Panc1 (cell line): ENCODE results near the gene TNFRSF11A. TPM values are rescaled to one million over a fixed set of nuclear protein-coding genes. Genes with fewer than 3 reads are reported as not detected.

Experiments used
- ATAC-seq: fragments of 200-7000 bp; cut with Tn5 transposase; 2 replicates; pipeline ENCODE4 v1.9.1; 2020; ENCODE audit warnings: mild to moderate bottlenecking, moderate library complexity
- BruUV-seq: library from RNA; stranded (reverse); fragments of 400-500 nt; replicated peaks from 2 replicates; lab custom pipeline; 2021; lab: Mats Ljungman, UMichigan
- CTCF ChIA-PET: fragments of 300-600 bp; sonication (Branson Sonifier 250); formaldehyde crosslinking; loops from one replicate; lab custom pipeline; 2022; ENCODE audit warnings: antibody characterized with exemption; lab: Charles Lee
- POLR2A ChIA-PET: fragments of 300-600 bp; sonication (Branson Sonifier 250); formaldehyde crosslinking; loops from one replicate; lab custom pipeline; 2022; ENCODE audit warnings: antibody characterized with exemption; lab: Charles Lee
- DNase-seq: peaks from one replicate; pipeline ENCODE4 v3.0.0-alpha.2; 2010; ENCODE audit warnings: low read depth, low spot score
- H3K27ac ChIP-seq: 2 replicates; pipeline ENCODE4 v1.5.1; 2011; ENCODE audit warnings: mild to moderate bottlenecking, low read length, inconsistent platforms
- H3K27me3 ChIP-seq: fragments of 200-500 bp; sonication (Bioruptor generic); 2 replicates; pipeline ENCODE4 v1.6.0; 2014; ENCODE audit warnings: low read length, inconsistent platforms; ENCODE audit not compliant: control insufficient read depth, insufficient read depth
- H3K36me3 ChIP-seq: fragments of 200-500 bp; sonication (Bioruptor generic); 2 replicates; pipeline ENCODE4 v1.5.1; 2014; ENCODE audit warnings: inconsistent platforms, mild to moderate bottlenecking, low read length, moderate library complexity; ENCODE audit not compliant: control insufficient read depth, insufficient read depth
- H3K4me1 ChIP-seq: 2 replicates; pipeline ENCODE4 v1.5.1; 2011; ENCODE audit warnings: inconsistent platforms, mild to moderate bottlenecking, low read length, moderate library complexity; ENCODE audit not compliant: control insufficient read depth, insufficient read depth
- H3K4me3 ChIP-seq, 2 experiments: 2 replicates each; pipeline ENCODE4 v1.5.1; 2011 to 2012; ENCODE audit warnings: low read depth in 2 of 2, low read length in 2 of 2, mild to moderate bottlenecking in 2 of 2, inconsistent platforms in 1 of 2, moderate library complexity in 1 of 2
- H3K9me3 ChIP-seq: fragments of 200-500 bp; sonication (Bioruptor generic); 2 replicates; pipeline ENCODE4 v1.5.1; 2014; ENCODE audit warnings: low read depth, mild to moderate bottlenecking, inconsistent platforms, low read length, moderate library complexity; ENCODE audit not compliant: control insufficient read depth, insufficient read depth
- POLR2AphosphoS5 ChIP-seq: IDR thresholded peaks from 2 replicates; pipeline ENCODE4 v1.6.1; 2012; ENCODE audit warnings: mild to moderate bottlenecking, low read depth, low read length, moderate library complexity
- SIN3A ChIP-seq: IDR thresholded peaks from 2 replicates; pipeline ENCODE4 v1.6.1; 2012; ENCODE audit warnings: low read depth, mild to moderate bottlenecking, low read length, moderate library complexity, borderline replicate concordance; ENCODE audit not compliant: insufficient read depth
- TCF7L2 ChIP-seq: IDR thresholded peaks from 2 replicates; pipeline ENCODE4 v1.6.1; 2011; ENCODE audit warnings: mild to moderate bottlenecking, low read depth, low read length, inconsistent platforms
- in situ Hi-C: cut with HindIII; loops from 2 replicates; pipeline ENCODE4 v1.10.0; 2016; ENCODE audit warnings: low sequenced_read_pairs, low pct_unique_long_range_greater_than_20kb
- intact Hi-C: fragments of 100-400 bp; cut with micrococcal nuclease; formaldehyde crosslinking; loops from one replicate; pipeline ENCODE4 v1.10.0; 2022; ENCODE audit not compliant: unreplicated experiment
- total RNA-seq: library from RNA; stranded (reverse); gene quantifications from one replicate; pipeline ENCODE4 v1.2.1, GENCODE V29; 2021; ENCODE audit not compliant: unreplicated experiment
- TF ChIP-seq, protein P1 (sequence below), 2 experiments: IDR thresholded peaks; 2 replicates each; pipeline ENCODE4 v1.6.1; 2011 to 2012; ENCODE audit warnings: low read depth in 2 of 2, control low read depth in 1 of 2, low read length in 1 of 2, mild to moderate bottlenecking in 1 of 2, moderate library complexity in 1 of 2; ENCODE audit not compliant: insufficient read depth in 1 of 2
- TF ChIP-seq, protein P2 (sequence below): fragments of 450-650 bp; IDR thresholded peaks from 2 replicates; pipeline ENCODE4 v1.5.1; 2017; ENCODE audit warnings: mild to moderate bottlenecking

TNFRSF11A gene
- total RNA-seq, 1 experiment from 2014 or later = 14.1 TPM

DNA sequence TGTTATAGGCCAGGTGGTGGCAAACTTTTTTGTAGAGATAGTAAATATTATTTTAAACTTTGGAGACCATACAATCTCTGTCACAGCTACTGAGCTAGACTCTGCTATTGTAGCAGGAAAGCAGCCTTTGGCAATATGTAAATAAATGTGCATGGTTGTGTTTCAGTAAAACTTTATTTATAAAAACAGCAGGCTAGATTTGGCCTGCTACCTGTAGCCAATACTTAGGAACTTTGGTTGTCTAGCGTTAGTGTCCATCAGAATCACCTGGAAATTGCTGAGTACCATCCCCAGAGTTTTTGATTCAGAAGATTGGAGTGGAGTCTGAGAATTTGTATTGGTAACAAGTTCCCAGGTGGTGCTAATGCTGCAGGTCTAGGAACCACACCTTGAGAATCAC lies 23.8 kb upstream of the TNFRSF11A start:
- ChIA-PET POLR2A (no interaction called here), CTCF (no interaction called here)
- intact Hi-C loops (no loop called here), in situ Hi-C loops (no loop called here)
- Histone ChIP-seq H3K4me1 (no peaks in the 10 kb centered on the region), H3K27me3 (no peaks in the 10 kb centered on the region), H3K36me3 (no peaks in the 10 kb centered on the region), H3K9me3 (no peaks in the 10 kb centered on the region), H3K27ac (no peak overlapping the region), H3K4me3 (no peak overlapping the region)
- DNase-seq (no peak), ATAC-seq (no peak)
- TF ChIP-seq, protein P1, sequence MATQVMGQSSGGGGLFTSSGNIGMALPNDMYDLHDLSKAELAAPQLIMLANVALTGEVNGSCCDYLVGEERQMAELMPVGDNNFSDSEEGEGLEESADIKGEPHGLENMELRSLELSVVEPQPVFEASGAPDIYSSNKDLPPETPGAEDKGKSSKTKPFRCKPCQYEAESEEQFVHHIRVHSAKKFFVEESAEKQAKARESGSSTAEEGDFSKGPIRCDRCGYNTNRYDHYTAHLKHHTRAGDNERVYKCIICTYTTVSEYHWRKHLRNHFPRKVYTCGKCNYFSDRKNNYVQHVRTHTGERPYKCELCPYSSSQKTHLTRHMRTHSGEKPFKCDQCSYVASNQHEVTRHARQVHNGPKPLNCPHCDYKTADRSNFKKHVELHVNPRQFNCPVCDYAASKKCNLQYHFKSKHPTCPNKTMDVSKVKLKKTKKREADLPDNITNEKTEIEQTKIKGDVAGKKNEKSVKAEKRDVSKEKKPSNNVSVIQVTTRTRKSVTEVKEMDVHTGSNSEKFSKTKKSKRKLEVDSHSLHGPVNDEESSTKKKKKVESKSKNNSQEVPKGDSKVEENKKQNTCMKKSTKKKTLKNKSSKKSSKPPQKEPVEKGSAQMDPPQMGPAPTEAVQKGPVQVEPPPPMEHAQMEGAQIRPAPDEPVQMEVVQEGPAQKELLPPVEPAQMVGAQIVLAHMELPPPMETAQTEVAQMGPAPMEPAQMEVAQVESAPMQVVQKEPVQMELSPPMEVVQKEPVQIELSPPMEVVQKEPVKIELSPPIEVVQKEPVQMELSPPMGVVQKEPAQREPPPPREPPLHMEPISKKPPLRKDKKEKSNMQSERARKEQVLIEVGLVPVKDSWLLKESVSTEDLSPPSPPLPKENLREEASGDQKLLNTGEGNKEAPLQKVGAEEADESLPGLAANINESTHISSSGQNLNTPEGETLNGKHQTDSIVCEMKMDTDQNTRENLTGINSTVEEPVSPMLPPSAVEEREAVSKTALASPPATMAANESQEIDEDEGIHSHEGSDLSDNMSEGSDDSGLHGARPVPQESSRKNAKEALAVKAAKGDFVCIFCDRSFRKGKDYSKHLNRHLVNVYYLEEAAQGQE (IDR thresholded peaks at IDR 0.05; ENCODE audit: insufficient read depth in 1 of 2, low read depth in 2 of 2, low read length in 1 of 2) = no peak
- TF ChIP-seq POLR2AphosphoS5 = no peak
- no peak for TF ChIP-seq TCF7L2
- TF ChIP-seq, protein P2, sequence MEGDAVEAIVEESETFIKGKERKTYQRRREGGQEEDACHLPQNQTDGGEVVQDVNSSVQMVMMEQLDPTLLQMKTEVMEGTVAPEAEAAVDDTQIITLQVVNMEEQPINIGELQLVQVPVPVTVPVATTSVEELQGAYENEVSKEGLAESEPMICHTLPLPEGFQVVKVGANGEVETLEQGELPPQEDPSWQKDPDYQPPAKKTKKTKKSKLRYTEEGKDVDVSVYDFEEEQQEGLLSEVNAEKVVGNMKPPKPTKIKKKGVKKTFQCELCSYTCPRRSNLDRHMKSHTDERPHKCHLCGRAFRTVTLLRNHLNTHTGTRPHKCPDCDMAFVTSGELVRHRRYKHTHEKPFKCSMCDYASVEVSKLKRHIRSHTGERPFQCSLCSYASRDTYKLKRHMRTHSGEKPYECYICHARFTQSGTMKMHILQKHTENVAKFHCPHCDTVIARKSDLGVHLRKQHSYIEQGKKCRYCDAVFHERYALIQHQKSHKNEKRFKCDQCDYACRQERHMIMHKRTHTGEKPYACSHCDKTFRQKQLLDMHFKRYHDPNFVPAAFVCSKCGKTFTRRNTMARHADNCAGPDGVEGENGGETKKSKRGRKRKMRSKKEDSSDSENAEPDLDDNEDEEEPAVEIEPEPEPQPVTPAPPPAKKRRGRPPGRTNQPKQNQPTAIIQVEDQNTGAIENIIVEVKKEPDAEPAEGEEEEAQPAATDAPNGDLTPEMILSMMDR = no peak
- no peak for TF ChIP-seq SIN3A
- no TSS peak for BruUV-seq

DNA sequence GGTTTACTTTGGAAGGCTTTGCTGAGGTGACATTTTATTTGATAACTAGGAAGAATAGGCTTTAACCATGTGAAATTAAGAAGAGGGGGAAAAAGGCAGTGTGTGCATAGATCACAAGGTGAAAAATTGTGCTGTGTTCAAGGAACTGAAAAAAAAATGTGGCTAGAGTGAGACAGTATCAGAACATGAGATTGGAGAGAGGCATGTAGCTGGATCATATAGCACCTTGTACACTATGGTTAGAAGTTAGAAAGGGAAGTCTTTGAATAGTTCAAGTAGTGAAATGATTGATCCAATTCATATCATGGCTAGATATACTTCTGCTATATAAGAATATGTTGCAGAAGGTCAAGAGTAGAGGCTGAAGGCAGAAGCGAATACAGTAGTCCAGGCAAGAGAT lies 12.3 kb upstream of the TNFRSF11A start:
- Histone ChIP-seq H3K4me3 (no peak overlapping the region), H3K36me3 (no peaks in the 10 kb centered on the region), H3K27me3 (no peaks in the 10 kb centered on the region), H3K27ac (no peak overlapping the region), H3K4me1 (no peaks in the 10 kb centered on the region), H3K9me3 (no peaks in the 10 kb centered on the region)
- DNase-seq (no peak), ATAC-seq (no peak)
- ChIA-PET CTCF (no interaction called here), POLR2A (no interaction called here)
- in situ Hi-C loops (no loop called here), intact Hi-C loops (no loop called here)
- TF ChIP-seq, protein P1 (IDR thresholded peaks at IDR 0.05; ENCODE audit: insufficient read depth in 1 of 2, low read depth in 2 of 2, low read length in 1 of 2) = no peak
- TF ChIP-seq TCF7L2 (no peak), POLR2AphosphoS5 (no peak), SIN3A (no peak)
- TF ChIP-seq, protein P2 = no peak
- no TSS peak for BruUV-seq
